Activated CD8-positive, alpha-beta T cell treated with anti-CD3 and anti-CD28 coated beads for 36 hours (primary cell): ENCODE results near the gene RACK1. TPM values are rescaled to one million over a fixed set of nuclear protein-coding genes. Genes with fewer than 3 reads are reported as not detected.

Source experiments
- ATAC-seq: fragments of 200-7000 bp; cut with Tn5 transposase; one replicate; pipeline ENCODE4 v1.10.0; 2021; ENCODE audit warnings: mild to moderate bottlenecking, moderate library complexity
- CTCF ChIA-PET: fragments of 350-600 bp; sonication (Branson Sonifier 250); formaldehyde crosslinking; loops from one replicate; lab custom pipeline; 2021; ENCODE audit warnings: antibody characterized with exemption; lab: Charles Lee
- POLR2A ChIA-PET: fragments of 350-600 bp; sonication (Branson Sonifier 250); formaldehyde crosslinking; loops from one replicate; lab custom pipeline; 2021; ENCODE audit warnings: antibody characterized with exemption; lab: Charles Lee
- DNase-seq: peaks from one replicate; pipeline ENCODE4 v3.0.0-alpha.2; 2020
- H3K27ac Mint-ChIP-seq: one replicate; pipeline ENCODE4 v1.8.0; 2021; ENCODE audit warnings: mild to moderate bottlenecking, mixed read lengths
- H3K27me3 Mint-ChIP-seq: one replicate; pipeline ENCODE4 v1.8.0; 2021; ENCODE audit warnings: mixed read lengths
- H3K36me3 Mint-ChIP-seq: one replicate; pipeline ENCODE4 v1.8.0; 2021; ENCODE audit warnings: low read depth, mixed read lengths
- H3K4me1 Mint-ChIP-seq: one replicate; pipeline ENCODE4 v1.8.0; 2021; ENCODE audit warnings: low read depth, mixed read lengths
- H3K4me3 Mint-ChIP-seq: one replicate; pipeline ENCODE4 v1.8.0; 2021; ENCODE audit warnings: mild to moderate bottlenecking, moderate library complexity, mixed read lengths
- H3K9me3 Mint-ChIP-seq: one replicate; pipeline ENCODE4 v1.8.0; 2021; ENCODE audit warnings: mixed read lengths
- CTCF ChIP-seq: fragments of 200-600 bp; IDR thresholded peaks from one replicate; pipeline ENCODE4 v1.8.0; 2022; ENCODE audit warnings: antibody characterized with exemption, mild to moderate bottlenecking
- intact Hi-C: fragments of 100-400 bp; cut with micrococcal nuclease; formaldehyde crosslinking; loops from one replicate; pipeline ENCODE4 v1.10.0; 2022
- total RNA-seq, 2 experiments: library from RNA; stranded (reverse); gene quantifications; one replicate each; pipeline ENCODE4 v1.2.3, GENCODE V29; 2021

The RACK1 gene
- total RNA-seq, 2 experiments from 2014 or later = 2,759 to 2,801 TPM

DNA sequence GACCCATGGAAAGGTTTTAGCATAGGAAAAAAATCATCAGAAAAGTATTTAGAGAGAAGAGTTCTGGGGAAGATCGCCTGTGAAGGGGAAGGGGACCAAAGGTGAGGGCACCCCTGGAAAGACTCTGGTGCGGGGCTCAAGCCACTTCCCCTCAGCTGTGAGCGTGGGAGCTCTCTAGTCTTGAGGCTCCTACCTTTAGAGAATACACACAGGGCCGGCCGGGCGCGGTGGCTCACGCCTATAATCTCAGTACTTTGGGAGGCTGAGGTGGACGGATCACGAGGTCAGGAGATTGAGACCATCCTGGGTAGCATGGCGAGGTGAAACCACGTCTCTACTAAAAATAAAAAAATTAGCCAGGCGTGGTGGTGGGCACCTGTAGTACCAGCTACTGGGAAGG is 13.7 kb downstream of the RACK1 start:
- no peak for TF ChIP-seq CTCF
- no peaks in the 10 kb centered on the region for H3K9me3 Mint-ChIP-seq
- H3K27ac Mint-ChIP-seq = peak overlapping the region; percentile 85
- peaks cover 30% of the 10 kb centered on the region for H3K36me3 Mint-ChIP-seq
- H3K27me3 Mint-ChIP-seq = no peaks in the 10 kb centered on the region
- intact Hi-C loops = no loop called here
- ChIA-PET CTCF (interaction anchor here (1.4 kb wide), 1 partner anchor 23 kb away, joined by 5 read pairs; no protein-coding TSS in a partner anchor), POLR2A (interaction anchor here (1.0 to 23.2 kb wide), 2 partner anchors 19 to 40 kb away, joined by 3 to 746 read pairs; partner anchors contain the start of genes RACK1 and TRIM52)
- peaks cover 26% of the 10 kb centered on the region for H3K4me1 Mint-ChIP-seq
- no peak overlapping the region for H3K4me3 Mint-ChIP-seq
- DNase-seq (no peak), ATAC-seq (no peak)

GRCh38 chr5:181224390-181225229 is 19.1 kb downstream of the RACK1 start:
- CTCF ChIA-PET = no interaction called here
- peaks cover 50% of the 10 kb centered on the region for H3K4me1 Mint-ChIP-seq

GRCh38 chr5:181223729-181224389 is 19.8 kb downstream of the RACK1 start:
- peaks cover 5% of the 10 kb centered on the region for H3K27me3 Mint-ChIP-seq
- DNase-seq (peak; percentile 78), ATAC-seq (peak; percentile 5)
- no peak for TF ChIP-seq CTCF
- intact Hi-C loops = loop anchor here (2.0 to 5.0 kb wide), 3 partner anchors 19 to 38 kb away; partner anchors contain the start of genes RACK1 and TRIM52
- peak overlapping the region; percentile 91 for H3K4me3 Mint-ChIP-seq
- H3K36me3 Mint-ChIP-seq = peaks cover 17% of the 10 kb centered on the region
- no peaks in the 10 kb centered on the region for H3K9me3 Mint-ChIP-seq
- POLR2A ChIA-PET = interaction anchor here (0.6 to 23.2 kb wide), 6 partner anchors 16 to 37 kb away, joined by 3 to 746 read pairs (median 16); partner anchors contain the start of genes RACK1 and TRIM52
- CTCF ChIA-PET = interaction anchor here (1.3 kb wide), 1 partner anchor 32 kb away, joined by 5 read pairs; no protein-coding TSS in a partner anchor
- H3K4me1 Mint-ChIP-seq = peaks cover 44% of the 10 kb centered on the region
- peak overlapping the region; percentile 97 for H3K27ac Mint-ChIP-seq

More at GRCh38 chr5:181224390-181225229, 19.1 kb downstream of the RACK1 start:
- H3K9me3 Mint-ChIP-seq = no peaks in the 10 kb centered on the region
- peak overlapping the region; percentile 97 for H3K27ac Mint-ChIP-seq
- H3K4me3 Mint-ChIP-seq = peak overlapping the region; percentile 91
- POLR2A ChIA-PET = interaction anchor here (1.2 to 23.2 kb wide), 4 partner anchors 17 to 35 kb away, joined by 4 to 746 read pairs (median 16); partner anchors contain the start of genes RACK1 and TRIM52
- peaks cover 23% of the 10 kb centered on the region for H3K36me3 Mint-ChIP-seq
- no peak for TF ChIP-seq CTCF
- ATAC-seq (no peak), DNase-seq (peak; percentile 48)
- intact Hi-C loops = loop anchor here (2.0 to 5.0 kb wide), 2 partner anchors 18 to 38 kb away; partner anchors contain the start of genes RACK1 and TRIM52
- peaks cover 5% of the 10 kb centered on the region for H3K27me3 Mint-ChIP-seq

GRCh38 chr5:181223058-181223728 is 20.5 kb downstream of the RACK1 start, which contains the start of gene TRIM41:
TSS of gene TRIM41 (plus strand) at chr5:181223281. CDS start at chr5:181224000, 719 bp downstream.
- intact Hi-C loops = loop anchor here (2.0 to 5.0 kb wide), 2 partner anchors 34 to 39 kb away; partner anchors contain the start of gene TRIM52
- Mint-ChIP-seq H3K36me3 (peaks cover 19% of the 10 kb centered on the region), H3K4me3 (peak within 1 kb of the TSS; percentile 91), H3K27ac (peak within 1 kb of the TSS; percentile 97), H3K9me3 (no peaks in the 10 kb centered on the region), H3K27me3 (peaks cover 5% of the 10 kb centered on the region), H3K4me1 (peaks cover 48% of the 10 kb centered on the region)
- ATAC-seq (peak; percentile 64), DNase-seq (peak; percentile 99)
- CTCF ChIA-PET = interaction anchor here (0.7 to 1.5 kb wide), 3 partner anchors 16 to 34 kb away, joined by 3 to 6 read pairs (median 5); no protein-coding TSS in a partner anchor
- TF ChIP-seq CTCF = no peak
- POLR2A ChIA-PET = interaction anchor here (0.6 to 23.2 kb wide), 9 partner anchors 13 to 39 kb away, joined by 3 to 746 read pairs (median 6); partner anchors contain the start of genes RACK1 and TRIM52
